T-helper 1 cell treated with Interleukin-12 subunit alpha and Interleukin-12 subunit beta and Interleukin-4 antibody, amounts not matched to agents 30 ng/mL and 1 ng/mL, for 36 hours (primary cell): ENCODE measurements around the gene FAR2. TPM values are rescaled to one million over a fixed set of nuclear protein-coding genes. Genes with fewer than 3 reads are reported as not detected.
"Not testable (repeated sequence)": the region's sequence is repeated elsewhere in the genome, so short reads cannot be mapped to it uniquely, and the experiment has no call there.

Source experiments
- intact Hi-C: fragments of 100-400 bp; cut with micrococcal nuclease; formaldehyde crosslinking; loops from one replicate; pipeline ENCODE4 v1.15.1; 2024
- total RNA-seq: library from RNA; stranded (reverse); gene quantifications from 2 replicates; pipeline ENCODE4 v1.2.3, GENCODE V29; 2022

FAR2 gene
- total RNA-seq, 1 donor from 2014 or later, result 11.3 TPM

GRCh38 chr12:29317556-29318363, 168.7 kb downstream of the FAR2 start:
- intact Hi-C loops, result loop anchor here (1.0 to 10.0 kb wide), 5 partner anchors 169 to 1487 kb away; partner anchors contain the start of gene FAR2

DNA sequence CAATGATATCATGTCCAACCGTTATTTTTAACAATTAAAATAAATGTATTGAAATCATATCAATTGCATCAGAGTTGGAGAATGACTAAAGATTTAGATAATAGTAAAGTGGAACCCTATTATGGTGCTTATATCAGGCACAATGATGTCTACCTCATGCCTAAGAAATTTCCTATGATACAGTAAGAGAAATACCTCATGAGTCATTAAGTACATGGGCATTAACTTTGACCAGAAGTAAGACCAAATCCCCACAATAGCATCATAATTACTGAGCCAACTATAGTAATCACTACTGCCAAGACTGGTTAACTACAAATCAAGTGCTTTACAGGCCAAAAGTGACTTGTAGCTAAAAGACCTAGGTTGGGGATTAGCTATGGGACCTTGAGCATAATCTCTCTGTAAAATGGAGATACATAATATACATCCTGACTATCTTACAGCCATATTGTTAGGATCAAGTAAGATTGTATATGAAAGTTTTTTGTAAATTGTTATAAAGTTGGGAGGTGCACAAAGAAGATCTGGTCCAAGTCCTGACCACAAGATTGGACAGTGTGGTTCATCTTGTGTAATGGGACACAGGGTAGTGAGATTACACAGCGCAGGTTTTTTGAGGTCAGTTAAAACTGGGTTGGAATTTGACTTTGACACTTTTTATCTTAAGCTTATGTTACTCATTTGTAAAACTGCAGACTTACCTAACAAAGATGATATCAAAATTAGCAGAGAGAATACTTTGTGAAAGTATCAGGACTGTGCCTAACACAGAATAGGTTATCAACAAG, 171.4 kb downstream of the FAR2 start:
- intact Hi-C loops, result no loop called here

- intact Hi-C loops, result no loop called here
Measured at GRCh38 chr12:29322157-29322556, 173.1 kb downstream of the FAR2 start.

- intact Hi-C loops, result no loop called here
Measured at GRCh38 chr12:29329411-29329810, 180.3 kb downstream of the FAR2 start.

DNA sequence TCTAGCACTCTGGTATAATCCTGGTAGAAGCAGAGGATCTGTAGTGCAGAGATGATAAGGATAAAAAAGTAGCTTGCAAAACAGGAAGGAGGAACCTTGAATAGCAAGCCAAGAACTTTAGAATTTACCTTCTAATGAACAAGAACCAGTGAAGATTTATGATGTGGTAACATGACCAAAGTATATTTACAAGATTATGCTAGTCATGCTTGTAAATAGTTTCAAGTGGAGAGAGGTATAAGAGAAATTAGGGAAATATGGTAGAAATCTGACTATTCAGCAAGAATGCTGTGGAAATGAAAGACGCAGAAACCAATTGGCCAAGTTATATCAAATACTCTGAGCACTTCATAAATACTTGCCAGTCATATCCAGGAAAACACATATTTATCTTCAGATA, 184.1 kb downstream of the FAR2 start:
- intact Hi-C loops, result no loop called here

DNA sequence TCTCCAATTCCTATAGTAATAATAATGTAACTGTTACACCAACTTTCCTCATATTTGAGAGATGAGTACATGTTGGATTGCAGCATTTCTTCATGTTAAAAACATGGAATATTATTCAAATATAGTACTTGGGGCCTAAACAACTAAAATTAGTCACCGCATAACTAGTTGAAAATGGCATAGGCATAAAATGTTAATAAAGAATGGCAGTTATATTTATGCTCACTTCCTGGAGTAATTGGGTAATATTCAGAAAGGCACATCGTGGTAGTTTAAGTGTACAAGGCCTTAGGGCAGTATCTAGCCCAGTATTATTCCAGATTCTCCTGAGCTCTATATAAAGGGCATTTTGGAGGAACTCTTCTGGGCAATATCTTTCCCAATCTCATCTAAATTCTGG, 185.9 kb downstream of the FAR2 start:
- intact Hi-C loops, result no loop called here

DNA sequence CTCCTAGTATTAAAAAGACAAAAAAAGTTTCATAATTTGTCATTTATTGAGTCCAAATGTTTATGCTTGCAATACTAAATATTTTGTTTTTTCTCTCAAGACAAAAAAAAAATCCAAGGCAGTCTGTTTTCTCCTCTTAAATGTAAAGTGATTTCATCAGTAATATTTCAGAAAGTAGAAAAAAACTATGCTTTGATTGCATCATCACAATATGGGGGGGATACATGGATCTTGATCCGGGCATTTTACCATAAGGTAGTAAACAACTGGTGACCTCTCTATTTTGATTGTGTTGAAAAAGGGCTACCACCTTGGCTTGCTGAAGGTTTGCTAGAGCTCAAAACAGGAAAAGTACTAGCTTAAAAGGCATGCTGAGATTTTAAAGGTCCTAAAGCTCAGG, 188.2 kb downstream of the FAR2 start:
- intact Hi-C loops, result no loop called here

DNA sequence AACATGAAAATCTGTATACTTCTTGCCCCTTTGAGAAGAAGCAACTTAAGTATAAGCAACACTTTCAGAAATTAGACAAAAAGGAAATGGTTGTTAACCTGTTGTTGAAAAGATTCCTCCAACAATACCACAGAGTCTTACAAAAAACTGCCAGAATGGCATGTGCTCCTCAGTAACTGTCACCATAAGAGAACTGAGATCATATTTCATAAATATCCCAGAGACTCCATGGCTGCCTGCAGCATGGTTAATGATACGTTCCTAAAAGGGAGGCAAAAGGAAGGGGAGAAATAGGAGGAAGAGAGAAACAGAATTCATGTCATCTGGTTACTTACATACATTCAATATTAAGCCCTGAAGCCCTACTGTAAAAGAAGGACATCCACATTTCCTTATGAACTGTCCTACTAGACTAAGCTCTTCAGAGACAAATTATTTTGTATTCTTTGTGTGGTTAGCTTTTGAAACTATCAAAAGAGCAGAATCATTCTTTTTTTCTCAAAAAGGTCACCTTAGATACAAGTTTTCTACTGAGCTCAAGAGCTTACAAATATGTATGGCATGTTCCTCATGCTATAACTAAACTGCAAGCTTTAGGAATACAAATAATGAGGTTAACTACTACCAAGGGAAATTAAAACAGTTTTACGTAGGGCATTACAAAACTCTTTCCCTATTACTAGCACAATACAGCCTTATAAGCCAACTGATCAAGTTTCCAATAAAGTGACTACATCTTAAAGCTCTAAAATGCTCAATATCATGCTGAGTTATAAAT, 194.1 kb downstream of the FAR2 start:
- intact Hi-C loops, result no loop called here

GRCh38 chr12:29346769-29347421, 197.8 kb downstream of the FAR2 start:
- intact Hi-C loops, result no loop called here

GRCh38 chr12:29350080-29350479, 201.0 kb downstream of the FAR2 start:
- intact Hi-C loops, result no loop called here

DNA sequence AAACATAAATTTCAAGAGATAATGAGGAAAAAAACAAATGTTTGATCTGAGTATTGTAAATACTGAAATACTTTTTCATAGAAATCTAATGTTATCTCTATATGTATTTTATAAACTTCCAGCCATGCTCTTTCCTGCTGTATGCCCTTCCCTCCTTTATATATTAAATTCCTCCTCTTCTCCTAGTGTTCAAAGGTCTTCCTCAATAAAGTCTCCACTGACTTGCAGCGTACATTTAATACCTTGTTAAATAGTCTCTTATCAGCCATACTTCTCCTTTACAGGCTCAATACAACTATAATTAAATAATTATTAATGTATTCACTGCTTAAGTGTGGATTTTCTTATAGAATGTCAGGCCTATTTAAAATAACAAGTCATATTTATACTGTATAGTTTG, 205.9 kb downstream of the FAR2 start:
- intact Hi-C loops, result no loop called here

- intact Hi-C loops, result no loop called here
Measured at GRCh38 chr12:29365091-29365490, 216.0 kb downstream of the FAR2 start.

DNA sequence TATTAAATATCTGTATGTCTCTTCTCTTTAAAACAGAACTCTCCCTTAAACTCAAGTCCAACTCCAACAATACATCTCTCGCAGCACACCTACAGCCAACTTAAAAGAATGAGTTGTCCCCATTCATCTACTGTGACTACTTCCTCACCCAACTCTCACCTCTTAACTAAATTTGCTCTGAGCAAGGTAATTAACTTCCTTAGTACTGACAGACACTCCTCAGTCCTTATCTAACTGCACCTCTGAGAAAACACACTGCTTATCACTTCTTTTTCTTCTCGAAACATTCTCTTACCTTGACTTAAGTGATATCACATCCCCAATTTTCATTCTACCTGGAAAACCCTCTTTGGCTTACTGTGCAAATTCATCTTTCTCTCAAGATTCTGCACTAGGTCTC, 224.9 kb downstream of the FAR2 start:
- intact Hi-C loops, result no loop called here

- intact Hi-C loops, result no loop called here
Measured at GRCh38 chr12:29374913-29375312, 225.8 kb downstream of the FAR2 start.

GRCh38 chr12:29376118-29376517, 227.0 kb downstream of the FAR2 start:
- intact Hi-C loops, result no loop called here

- intact Hi-C loops, result loop anchor here (1.0 to 5.0 kb wide), 14 partner anchors 9 to 1945 kb away; partner anchors contain the start of genes CCDC91, DDX11, FAR2 and MRPS35
Measured at GRCh38 chr12:29380536-29381523, 231.8 kb downstream of the FAR2 start, which contains the start of gene ERGIC2. TSS of gene ERGIC2 (minus strand) at chr12:29381172. CDS start at chr12:29371633, 9,539 bp downstream.

GRCh38 chr12:29382251-29382650, 233.2 kb downstream of the FAR2 start:
- intact Hi-C loops, result loop anchor here (5.0 kb wide), 2 partner anchors 1190 to 1560 kb away; partner anchors contain the start of gene CCDC91

DNA sequence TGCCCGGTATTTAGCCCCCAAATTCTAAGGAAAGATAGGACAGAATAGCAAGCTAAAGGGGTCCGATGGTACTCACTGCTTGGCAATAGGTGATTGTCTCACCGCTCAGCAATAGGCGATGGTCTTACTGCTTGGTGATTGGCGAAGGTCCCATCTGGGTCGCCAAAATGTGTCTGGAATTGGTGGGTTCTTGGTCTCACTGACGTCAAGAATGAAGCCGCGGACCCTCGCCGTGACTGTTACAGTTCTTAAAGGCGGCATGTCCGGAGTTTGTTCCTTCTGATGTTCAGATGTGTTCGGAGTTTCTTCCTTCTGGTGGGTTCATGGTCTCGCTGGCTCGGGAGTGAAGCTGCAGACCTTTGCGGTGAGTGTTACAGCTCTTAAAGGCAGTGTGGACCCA, 236.1 kb downstream of the FAR2 start:
- intact Hi-C loops, result not testable (repeated sequence)
